Stimulated activated CD4-positive, alpha-beta T cell treated with anti-CD3 and anti-CD28 coated beads, Interleukin-15, amount 100 ng/mL, for 48 hours (primary cell): ENCODE results near the gene KRR1.
A peak's percentile ranks its signal among the peaks of the same experiment; 100 is the strongest.
"Not testable (repeated sequence)": the region's sequence is repeated elsewhere in the genome, so short reads cannot be mapped to it uniquely, and the experiment has no call there.

ENCODE experiments used
- DNase-seq, 2 donors: peaks; one replicate each; pipeline ENCODE4 v3.0.0-alpha.2; 2020; ENCODE audit warnings: low read depth in 2 of 2

Gene KRR1

DNA sequence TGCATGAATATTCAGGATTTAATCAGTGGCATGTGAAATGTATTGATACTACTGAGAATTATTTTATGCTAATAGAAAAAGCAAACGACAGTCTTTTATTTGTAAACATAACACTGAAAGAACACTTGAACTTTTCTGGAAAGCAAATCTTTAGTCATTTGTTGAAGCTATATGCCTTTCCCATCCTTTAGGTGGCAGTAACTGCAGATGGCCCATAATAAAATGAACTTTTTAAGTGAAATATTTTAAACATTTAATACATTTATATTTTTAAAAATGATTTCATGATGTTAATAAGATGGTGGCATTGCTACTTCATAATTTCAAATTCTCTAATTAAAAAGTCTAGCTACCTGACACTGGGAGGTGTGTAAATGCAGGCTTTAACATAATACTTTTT is 13.9 kb upstream of the KRR1 start:
- DNase-seq, result no peak

DNA sequence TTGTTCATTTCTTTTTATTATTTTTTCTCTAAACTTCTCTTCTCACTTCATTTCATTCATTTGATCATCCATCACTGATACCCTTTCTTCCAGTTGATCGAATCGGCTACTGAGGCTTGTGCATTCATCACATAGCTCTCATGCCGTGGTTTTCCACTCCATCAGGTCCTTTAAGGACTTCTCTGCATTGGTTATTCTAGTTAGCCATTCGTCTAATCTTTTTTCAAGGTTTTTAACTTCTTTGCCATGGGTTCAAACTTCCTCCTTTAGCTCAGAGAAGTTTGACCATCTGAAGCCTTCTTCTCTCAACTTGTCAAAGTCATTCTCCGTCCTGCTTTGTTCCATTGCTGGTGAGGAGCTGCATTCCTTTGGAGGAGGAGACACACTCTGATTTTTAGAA is 10.7 kb upstream of the KRR1 start:
- not testable (repeated sequence) for DNase-seq

DNA sequence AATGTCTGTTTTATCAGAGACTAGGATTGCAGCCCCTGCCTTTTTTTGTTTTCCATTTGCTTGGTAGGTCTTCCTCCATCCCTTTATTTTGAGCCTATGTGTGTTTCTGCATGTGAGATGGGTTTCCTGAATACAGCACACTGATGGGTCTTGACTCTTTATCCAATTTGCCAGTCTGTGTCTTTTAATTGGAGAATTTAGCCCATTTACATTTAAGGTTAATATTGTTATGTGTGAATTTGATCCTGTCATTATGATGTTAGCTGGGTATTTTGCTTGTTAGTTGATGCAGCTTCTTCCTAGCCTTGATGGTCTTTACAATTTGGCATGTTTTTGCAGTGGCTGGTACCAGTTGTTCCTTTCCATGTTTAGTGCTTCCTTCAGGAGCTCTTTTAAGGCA is 9.8 kb upstream of the KRR1 start:
- not testable (repeated sequence) for DNase-seq

DNA sequence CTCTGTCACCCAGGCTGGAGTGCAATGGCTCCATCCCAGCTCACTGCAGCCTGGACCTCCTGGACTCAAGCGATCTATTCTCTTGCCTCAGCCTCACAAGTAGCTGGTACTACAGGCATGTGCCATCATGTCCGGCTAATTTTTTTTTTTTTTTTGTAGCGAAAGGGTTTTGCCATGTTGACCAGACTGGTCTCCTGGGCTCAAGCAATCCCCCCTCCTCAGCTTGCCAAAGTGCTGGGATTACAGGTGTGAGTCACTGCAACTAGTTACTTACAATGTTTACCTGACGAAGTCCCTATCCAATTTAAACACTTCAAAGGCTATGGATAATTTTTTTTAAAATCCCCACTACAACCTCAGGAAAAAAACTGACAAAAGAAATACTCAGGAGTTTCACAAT is 1.8 kb downstream of the KRR1 start:
- DNase-seq, result no peak

DNA sequence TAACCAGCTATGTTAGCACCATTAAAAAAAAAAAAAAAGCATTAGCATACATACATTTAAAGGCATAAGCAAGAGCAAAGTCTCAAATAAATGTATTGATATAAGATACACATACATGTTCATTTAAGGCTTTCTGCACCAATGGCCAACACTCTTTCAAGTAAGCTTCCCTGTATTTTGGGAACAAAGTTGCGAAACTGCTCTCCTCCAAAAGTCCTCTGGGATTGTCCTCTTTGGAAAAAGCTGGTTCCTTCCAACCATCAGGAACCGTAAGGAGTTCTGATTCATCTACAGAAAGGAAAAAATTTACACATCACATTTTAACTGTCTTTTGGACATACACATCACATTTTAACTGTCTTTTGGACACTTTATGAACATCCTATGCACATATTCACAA is 3.2 kb downstream of the KRR1 start:
- DNase-seq, result no peak

DNA sequence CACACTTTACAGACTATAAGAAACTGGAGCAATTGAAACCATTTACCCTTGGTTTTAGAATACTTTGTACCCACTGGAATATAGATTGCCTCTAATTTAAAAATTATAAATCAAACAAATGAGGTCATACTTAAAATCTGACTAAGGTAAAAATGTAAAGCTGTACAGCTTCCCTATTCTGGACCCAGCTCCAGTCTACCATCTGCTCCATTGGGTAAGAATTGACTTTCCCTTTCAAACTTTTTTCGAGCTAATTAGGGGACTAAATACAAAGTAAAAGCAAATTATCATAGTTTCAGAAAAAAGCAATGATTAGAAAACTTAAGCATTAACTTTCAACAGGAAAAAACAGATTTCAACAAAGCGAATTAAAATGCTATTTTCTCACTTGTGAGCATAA is 4.3 kb downstream of the KRR1 start:
- no peak for DNase-seq

DNA sequence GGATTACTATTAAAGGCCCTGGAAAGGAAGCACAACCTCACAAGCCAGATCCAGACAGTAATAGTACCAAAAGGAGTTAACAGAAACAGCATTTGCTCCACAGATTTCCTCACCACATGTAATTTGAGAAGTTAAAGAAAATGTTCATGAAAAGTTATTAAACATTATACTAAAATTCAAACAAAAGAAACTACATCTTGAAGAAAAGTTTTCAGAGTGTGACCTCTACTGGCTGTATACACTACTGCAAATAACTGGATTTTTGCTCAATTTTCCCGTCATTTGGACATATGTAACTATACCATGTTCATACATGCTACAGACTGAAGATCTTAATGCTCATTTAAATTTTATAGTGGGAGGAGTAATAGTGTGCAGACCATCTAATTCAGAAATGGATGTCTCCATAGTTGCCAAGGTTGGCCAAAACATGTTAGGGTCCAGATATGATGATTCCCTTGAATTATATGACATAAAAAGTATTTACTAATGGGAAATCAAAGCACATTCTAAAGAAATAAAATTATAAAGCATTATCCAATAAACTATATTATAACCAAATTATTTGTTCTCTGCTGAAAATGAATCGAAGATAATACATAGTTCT is 5.6 kb downstream of the KRR1 start:
- no peak for DNase-seq

DNA sequence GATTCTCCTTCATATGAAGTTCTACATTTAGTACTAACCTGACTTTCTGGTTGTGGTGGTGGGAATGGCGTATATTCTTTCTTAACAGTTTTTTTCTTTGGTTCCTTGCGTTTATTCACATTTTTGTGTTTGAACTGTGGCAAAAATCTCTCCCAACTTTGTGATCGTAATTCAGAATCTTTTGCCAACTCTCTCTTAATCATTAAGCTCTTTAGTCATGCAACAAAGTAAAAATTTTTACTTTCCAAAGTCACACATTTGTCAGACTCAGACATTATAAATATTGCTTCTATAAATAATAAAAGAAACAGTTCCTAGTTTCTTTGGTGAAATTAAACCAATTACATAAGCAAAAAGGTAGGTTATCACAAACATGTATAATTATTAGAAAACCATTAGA is 7.5 kb downstream of the KRR1 start:
- no peak for DNase-seq

DNA sequence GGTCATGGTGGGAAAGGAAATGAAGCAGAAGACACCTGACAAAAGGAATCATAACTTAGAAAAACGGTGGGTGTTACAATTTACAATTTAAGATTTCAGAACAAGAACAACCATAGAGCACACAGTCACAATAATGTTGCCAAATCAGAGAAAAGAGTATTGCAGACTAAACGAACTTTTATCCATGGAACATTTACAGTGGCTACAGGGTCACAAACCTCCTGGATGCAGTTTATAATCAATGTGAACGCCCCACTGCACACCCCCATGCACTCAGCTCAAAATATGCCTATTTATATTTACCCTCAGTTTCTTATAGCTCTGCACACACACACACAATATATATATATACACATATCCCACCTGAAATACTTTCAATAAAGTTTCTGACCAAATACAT is 8.0 kb downstream of the KRR1 start:
- DNase-seq, result no peak

DNA sequence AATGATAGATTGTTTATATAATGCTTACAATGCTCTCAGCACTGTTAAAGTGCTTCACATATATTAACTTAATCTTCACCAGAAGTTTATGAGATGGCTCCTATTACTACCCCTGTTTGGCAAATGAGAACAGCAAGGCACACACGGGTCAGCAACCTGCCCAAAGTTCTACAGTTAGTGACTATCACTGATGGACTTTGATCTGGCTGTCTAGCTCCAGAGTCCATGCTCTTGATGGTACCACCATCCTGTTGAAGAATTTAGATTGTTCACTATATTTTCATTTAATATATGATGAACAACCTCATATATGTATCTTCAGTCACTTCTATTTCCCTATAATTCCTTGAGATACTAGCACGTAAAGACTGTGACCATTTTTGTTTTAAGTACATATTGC is 20.2 kb downstream of the KRR1 start:
- no peak for DNase-seq

DNA sequence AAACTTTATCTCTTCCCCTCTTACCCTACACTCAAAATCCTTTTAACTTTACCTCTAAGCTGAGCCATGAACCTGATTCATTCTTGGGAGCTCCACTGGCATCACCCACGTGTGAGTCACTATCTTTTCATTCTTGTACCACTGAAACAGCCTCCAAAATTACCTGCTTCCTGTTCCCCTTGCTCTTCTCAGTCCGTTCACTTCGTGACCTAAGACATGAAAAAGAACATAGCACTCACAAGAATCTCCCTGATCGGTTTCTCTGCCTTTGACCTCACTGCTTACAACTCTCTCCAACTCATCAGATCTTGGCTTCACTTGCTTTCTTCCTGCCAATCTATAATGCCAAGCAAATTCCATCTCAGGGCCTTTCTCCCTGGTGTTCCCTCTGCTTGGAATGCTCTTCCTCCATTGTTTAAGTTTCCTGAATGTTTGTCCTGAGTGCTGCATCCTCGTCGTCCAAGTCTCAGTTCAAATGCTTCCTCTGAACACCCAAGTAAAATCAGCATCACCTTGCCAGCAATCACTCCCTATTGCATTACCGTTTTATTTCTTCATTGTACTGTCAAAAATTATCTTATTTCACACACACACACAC is 21.7 kb downstream of the KRR1 start:
- DNase-seq, result peak in 1 of 2 donors; percentile 22

DNA sequence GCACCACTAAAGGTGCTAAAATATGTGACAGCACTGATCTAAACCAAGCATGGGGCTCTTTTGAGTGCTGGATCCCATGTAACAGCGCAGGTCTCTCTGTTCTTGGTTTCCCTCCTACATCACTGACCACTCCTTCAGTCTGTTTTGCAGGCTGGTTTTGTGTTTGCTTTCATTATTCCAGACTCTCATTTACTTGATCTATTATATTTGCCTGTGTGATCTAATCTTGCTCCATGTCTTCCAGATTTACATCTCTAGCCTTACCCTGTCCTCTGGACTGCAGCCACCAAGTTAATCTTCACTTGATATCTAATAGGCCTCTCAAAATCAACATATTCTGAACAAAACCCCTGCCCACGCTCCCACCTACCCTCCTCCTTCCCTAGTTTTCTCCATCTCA is 22.2 kb downstream of the KRR1 start:
- no peak for DNase-seq

DNA sequence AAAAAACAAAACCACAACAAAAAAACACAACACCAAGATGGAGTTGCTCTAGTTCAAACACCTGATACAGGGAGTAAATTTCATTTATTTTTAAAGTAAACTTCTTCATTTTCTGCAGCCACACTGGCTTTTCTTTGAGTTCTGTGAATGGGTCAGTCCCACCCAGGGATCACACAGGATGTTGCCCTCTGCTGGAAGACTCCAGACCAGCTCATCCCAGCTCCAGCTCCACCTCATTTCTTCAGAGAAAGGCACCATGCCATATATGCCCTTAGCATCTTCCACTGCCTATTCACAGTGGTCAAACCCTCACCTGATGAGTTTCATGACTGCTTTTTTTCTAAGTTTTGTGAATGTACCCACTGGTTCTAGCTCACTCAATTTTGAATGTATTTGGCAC is 22.9 kb downstream of the KRR1 start:
- no peak for DNase-seq

DNA sequence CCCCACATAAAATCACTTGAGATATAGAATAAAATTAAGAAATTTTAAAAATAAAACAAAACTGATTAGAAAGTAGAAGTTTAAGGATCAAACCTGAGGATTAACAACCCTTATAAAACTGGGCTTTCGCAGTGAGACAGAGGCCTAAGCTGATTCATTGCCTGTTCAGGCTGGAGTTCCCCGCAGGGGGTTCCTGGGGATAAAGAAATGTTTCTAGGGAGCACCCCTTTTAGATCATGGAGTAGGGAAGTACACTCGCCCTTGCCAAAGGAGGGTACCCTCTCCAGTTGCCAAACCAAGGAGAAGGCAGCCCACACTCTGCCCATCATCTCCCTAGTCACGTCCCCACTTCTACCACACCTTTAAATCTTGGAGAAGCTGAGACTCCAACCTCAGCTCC is 24.1 kb downstream of the KRR1 start:
- no peak for DNase-seq

DNA sequence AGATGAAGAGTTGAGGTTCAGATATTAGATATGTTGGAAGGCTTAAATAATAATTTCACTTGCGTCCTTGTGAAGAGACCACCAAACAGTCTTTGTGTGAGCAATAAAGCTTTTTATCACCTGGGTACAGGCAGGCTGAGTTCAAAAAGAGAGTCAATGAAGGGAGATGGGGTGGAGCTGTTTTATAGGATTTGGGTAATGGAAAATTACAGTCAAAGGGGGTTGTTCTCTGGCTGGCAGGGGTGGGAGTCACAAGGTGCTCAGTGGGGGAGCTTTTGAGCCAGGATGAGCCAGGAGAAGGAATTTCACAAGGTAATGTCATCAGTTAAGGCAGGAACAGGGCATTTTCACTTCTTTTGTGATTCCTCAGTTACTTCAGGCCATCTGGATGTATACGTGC is 27.0 kb downstream of the KRR1 start:
- DNase-seq, result not testable (repeated sequence)

DNA sequence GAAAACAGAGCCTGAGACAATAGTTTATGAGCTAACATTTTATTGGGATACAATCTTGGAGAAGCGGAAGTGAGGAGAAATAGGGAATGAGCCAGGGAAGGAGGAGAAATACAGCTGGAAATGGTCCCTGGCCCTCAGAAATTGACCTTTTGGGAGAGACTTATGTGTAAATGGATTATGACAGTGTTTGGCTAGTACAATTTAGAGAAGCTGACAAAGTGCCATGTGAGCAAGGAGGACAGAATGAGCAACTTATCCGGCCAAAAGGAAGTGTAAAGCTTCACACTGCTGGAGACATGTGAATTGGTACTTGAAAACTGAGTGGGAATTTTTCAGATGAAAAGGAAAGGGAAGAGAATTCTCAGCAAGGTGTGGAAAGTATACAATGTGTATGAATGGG is 28.0 kb downstream of the KRR1 start:
- DNase-seq, result no peak

DNA sequence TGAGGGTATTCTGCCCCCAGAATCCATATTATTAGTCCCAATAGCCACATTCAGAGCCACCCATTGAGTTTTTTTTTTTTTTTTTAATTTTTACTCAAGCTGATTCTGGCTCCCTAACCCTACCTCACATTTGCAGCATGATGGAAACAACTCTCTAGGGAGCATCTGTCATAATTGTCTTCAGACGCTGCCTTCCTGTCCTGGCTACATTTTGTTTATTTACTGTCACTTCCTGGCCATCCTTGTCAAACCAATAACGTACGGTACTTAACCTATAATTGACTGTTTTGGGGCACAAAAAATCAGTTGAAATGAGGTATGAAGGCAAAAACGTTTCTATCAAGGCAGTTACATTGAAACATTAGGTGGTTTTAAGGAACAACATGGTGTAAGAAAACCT is 28.8 kb downstream of the KRR1 start:
- DNase-seq, result no peak

DNA sequence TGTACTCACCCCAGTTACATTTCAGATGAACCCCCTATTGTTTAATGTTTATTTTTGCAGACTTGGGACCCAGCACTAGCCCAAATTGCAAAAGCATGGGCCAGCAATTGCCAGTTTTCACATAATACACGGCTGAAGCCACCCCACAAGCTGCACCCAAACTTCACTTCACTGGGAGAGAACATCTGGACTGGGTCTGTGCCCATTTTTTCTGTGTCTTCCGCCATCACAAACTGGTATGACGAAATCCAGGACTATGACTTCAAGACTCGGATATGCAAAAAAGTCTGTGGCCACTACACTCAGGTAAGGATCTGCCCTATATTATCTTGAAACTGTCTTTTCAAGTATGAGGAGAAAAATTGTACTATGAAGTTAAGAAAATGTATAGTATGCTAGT is 29.6 kb downstream of the KRR1 start:
- DNase-seq, result no peak

DNA sequence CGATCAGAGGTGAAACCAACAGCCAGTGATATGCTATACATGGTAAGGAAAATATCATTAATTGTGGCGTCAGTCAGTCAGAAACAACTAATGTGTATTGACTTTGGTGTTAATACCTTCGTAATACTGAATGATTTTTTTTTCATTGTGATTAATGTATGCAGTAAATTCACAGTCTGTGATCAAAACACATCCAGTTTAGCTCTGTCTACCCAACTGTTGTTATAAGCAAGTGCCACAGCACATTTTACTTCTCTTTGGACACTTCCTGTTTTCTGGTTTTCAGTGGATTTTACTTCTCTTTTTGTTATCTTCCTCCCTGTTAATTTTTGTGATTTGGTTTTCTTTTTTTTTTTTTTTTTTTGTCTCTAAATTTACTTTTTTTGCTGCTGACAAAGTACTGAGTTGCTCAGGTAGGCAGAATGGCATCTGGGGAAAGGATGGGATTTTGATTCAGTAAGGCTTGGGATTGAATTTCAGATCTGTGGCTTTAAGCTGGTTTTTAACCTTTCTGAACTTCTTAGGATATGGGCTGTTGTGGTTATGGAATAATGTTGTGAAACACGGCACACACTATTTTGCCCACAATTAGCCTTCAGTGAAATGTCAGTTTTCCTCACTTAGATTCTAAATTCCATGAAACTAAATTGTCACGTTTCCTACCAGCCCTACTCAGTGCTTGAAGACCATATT is 30.2 kb downstream of the KRR1 start:
- no peak for DNase-seq

DNA sequence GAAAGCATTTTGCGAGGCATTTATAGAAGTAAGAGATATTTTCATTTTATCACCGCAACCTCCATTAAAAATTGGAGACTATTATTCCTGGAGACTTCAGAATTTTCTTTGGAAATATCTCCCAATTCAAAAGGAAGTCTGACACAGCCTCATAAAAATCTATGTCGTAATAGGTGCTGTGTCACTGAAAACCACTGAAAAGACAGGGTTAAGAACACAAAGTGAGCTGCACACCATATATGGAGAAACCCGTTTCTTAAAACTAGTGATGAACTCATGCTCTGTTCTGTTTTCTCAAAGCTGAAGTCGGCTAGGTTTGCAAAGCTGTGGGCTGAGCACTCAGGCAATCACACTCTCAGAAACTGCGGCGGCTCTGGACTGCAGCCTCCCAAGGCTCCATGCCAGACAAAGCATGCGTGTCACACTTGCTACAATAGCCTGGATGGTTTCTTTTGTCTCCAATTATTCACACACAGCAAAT is 30.9 kb downstream of the KRR1 start, which contains the start of gene GLIPR1:
Gene GLIPR1 (plus strand): TSS at position 287 of the 481 bp plus-strand sequence. CDS start 126 bp downstream, at position 413.
- DNase-seq, result peak; percentile 63 to 74

DNA sequence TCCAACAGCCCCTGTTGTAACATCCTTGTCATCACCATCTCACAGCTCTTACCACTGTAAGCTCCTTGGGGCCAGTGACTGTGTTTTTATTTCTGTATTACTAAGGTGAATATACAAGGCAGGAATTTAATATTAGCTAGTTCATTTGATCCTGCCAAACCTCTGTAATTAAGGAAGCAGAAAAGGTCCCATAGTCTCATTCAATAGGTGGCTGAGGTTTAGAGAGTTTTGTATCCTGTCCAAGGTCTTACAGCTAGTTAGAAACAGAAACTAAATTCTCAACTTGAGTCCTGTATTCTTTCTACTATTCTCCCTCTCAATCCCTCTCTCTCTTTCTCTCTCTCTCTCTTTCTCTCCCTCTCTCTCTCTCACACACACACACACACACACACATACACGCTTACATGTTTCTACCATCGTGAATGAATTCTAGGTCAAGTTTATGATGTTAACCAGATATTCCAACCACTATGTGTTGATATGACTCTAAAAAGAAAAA is 31.4 kb downstream of the KRR1 start:
- DNase-seq, result no peak

DNA sequence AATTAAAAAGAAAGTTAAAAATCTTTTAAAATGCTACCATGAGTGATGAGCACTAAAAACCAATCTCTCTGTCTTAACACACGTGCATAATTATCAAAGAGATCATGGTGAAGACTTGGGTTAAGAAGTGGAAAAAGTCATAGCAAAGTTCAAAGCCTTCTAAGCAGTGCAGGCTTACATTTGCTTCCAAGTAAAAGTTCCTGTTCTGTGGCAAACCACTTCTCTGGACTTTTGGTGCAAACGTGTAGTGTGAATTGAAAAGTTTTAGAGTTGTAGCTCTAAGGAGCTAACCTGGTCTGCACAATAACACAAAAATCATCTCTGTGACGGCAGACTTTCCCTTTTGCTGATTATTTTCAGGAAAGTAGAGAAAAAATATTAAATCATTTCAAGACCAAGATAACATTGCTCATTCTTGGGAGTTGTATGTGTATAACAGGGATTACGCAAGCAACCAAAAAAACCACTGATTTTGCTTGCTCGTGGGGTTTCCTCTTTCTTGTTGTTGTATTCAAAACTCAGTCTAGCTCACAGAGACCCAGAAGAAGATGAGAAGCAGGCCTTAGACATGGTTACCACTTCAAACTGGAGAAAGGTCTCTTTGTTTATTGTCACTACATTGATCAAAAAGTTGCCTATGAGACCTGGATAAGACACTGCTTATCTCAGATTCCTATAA is 33.2 kb downstream of the KRR1 start:
- DNase-seq, result no peak
